Transverse colon (tissue), 4 donors: ENCODE data around the gene SERBP1.

ENCODE experiments used
- EP300 ChIP-seq: sonication (generic); formaldehyde crosslinking; IDR thresholded peaks from one replicate; pipeline ENCODE4 v1.6.1; 2017; ENCODE audit warnings: antibody characterized with exemption, low read depth
- POLR2A ChIP-seq: fragments of 450-650 bp; IDR thresholded peaks from one replicate; pipeline ENCODE4 v1.6.1; 2016; ENCODE audit warnings: antibody characterized with exemption, mild to moderate bottlenecking, moderate library complexity
- POLR2AphosphoS5 ChIP-seq, 3 donors: sonication (generic); formaldehyde crosslinking; IDR thresholded peaks; one replicate each; pipeline ENCODE4 v1.6.1; 2016; ENCODE audit warnings: antibody characterized with exemption in 3 of 3
- TF ChIP-seq, protein P1 (sequence below), 5 experiments: fragments of 200-600 bp in 3 of 5; fragments of 450-650 bp in 2 of 5; sonication (generic) in 3 of 5; IDR thresholded peaks; 1 replicate in 2 of 5; 2 replicates in 3 of 5; pipeline ENCODE4 v1.5.1; 2016 to 2017; ENCODE audit warnings: antibody characterized with exemption in 5 of 5, inconsistent platforms in 3 of 5, mild to moderate bottlenecking in 2 of 5, moderate library complexity in 1 of 5

DNA sequence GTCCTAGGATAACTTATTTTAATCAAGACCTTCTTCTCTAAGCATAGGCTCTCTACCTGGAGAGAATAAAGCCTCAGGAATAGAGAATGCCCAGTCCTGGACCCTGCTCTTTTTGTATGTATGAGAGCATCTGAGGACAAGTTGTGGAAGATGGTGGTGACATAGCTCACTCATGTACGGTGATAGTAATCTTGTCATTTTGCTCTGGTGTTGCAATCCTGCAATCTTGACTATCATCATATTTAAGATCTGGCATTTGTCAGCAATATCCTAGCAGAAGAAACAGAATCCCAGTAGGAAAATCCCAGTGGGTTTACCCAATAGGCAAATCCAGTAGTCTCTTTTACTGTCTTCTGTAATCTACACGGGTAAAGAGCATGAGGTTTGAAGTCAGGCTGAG, 21.6 kb upstream of the SERBP1 start:
- TF ChIP-seq EP300 = no peak
- no peak for TF ChIP-seq POLR2AphosphoS5 (IDR thresholded peaks at IDR 0.05)
- TF ChIP-seq, protein P1, sequence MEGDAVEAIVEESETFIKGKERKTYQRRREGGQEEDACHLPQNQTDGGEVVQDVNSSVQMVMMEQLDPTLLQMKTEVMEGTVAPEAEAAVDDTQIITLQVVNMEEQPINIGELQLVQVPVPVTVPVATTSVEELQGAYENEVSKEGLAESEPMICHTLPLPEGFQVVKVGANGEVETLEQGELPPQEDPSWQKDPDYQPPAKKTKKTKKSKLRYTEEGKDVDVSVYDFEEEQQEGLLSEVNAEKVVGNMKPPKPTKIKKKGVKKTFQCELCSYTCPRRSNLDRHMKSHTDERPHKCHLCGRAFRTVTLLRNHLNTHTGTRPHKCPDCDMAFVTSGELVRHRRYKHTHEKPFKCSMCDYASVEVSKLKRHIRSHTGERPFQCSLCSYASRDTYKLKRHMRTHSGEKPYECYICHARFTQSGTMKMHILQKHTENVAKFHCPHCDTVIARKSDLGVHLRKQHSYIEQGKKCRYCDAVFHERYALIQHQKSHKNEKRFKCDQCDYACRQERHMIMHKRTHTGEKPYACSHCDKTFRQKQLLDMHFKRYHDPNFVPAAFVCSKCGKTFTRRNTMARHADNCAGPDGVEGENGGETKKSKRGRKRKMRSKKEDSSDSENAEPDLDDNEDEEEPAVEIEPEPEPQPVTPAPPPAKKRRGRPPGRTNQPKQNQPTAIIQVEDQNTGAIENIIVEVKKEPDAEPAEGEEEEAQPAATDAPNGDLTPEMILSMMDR (IDR thresholded peaks at IDR 0.05) = no peak
- no peak for TF ChIP-seq POLR2A
